ENCODE measurements around the gene CXCL14. TPM values are rescaled to one million over a fixed set of nuclear protein-coding genes. Genes with fewer than 3 reads are reported as not detected.

CXCL14 gene, protein sequence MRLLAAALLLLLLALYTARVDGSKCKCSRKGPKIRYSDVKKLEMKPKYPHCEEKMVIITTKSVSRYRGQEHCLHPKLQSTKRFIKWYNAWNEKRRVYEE
- total RNA-seq, result 1.3 TPM
- long read RNA-seq, partial matches to known transcripts, result 0 of 3 reads
- long read RNA-seq, other reads (novel, unspliced or antisense), result 1 of 3 reads

DNA sequence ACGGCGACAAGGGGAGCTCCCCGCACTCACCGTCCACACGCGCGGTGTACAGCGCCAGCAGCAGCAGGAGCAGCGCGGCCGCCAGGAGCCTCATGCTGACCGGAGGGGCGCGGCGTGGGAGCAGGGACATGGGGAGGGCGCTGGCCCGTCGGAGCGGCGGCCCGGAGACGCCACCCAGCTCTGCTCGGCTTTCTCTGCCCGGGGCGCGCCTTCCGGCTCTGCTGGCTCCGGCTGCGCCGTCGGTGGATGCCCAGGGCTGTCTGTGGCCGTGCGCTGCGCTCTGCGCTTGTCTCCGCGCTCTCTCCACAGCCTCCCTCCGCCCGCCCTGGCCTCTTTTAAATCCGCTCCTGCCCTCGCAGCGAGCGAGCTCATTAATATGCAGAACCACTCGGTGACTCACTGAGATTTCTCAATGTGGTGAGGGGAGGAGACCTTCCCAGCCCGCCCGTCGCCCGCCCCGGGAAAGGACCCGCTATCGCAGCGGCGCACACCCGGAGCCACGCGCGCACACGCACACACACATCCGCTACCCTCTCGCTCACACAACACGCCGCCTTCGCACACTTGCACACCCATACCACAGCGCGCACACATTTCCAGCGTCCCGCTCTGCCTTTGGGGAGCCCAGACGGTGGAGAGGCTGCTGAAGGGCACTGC lies at the start of gene CXCL14:
CXCL14 (minus strand) TSS at position 307 of the 657 bp plus-strand sequence; CDS start at position 94, 213 bp downstream.
- intact Hi-C loops (cut with DNase I), result no loop called here
- peak; percentile 69 for ATAC-seq (ENCODE audit: poor library complexity)
- peak; percentile 61 for DNase-seq

DNA sequence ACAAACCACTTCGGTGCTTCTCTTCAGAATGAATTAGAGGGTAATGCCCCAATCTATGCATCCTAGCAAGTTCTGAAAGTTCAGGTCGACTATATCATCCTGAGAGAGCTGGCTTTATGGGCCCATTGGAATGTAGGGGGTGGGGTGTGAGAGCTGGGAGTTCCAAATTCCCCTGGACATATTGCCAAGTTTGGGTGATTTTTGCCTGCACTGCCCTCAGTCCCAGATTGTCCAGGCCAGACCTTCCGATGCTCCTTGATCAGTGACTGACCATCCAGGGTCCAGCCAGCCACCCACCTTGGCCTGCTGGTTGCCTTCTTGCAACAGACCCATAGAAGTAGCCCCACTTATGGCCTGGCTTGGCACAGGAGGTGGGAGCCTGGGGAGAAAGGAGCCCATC lies 47.8 kb upstream of the CXCL14 start:
- intact Hi-C loops (cut with DNase I), result no loop called here
- no peak for DNase-seq

DNA sequence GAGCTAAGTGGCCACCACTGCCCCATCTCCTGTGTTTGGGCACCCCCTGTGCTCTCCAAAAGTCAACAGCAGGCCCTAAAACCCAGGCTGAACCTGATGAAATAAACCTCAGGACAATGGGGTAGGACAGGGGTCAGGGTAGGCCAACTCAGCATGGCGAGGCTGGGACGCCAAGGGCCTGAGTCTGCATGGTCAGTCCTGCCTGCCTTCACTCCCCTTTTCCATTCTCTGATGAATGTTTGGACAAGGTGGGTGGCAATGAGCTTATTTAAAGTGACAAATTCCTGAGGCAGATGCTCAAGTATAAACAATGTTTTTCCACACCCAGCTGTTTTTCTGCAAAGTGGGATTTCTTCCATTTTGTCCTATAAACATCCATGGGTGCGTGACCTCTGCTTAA lies 47.2 kb upstream of the CXCL14 start:
- intact Hi-C loops (cut with DNase I), result no loop called here
- DNase-seq (no peak), ATAC-seq (ENCODE audit: poor library complexity) (no peak)

More for the DNA sequence above, 47.8 kb upstream of the CXCL14 start:
- no peak for ATAC-seq (ENCODE audit: poor library complexity)

DNA sequence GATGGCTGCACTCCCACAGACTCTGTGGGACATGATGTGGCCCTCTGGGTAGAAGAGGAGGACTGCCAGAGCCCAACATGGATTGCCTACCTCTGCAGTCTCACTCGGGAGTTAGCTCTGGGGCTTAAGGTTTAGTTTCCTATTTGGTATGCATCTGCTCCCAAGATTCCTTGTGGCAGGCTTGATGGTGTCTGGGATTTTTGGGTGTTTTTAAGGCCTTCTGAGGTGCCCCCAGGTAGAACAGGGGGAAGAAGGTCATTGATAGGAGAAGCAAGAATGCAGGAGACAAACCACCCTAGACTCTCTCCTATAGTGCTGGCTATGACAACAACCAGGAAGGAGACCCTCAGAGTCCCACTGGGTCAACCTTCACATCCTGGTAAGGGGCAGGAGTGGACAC lies 46.7 kb upstream of the CXCL14 start:
- intact Hi-C loops (cut with DNase I), result no loop called here
- DNase-seq (no peak), ATAC-seq (ENCODE audit: poor library complexity) (no peak)

DNA sequence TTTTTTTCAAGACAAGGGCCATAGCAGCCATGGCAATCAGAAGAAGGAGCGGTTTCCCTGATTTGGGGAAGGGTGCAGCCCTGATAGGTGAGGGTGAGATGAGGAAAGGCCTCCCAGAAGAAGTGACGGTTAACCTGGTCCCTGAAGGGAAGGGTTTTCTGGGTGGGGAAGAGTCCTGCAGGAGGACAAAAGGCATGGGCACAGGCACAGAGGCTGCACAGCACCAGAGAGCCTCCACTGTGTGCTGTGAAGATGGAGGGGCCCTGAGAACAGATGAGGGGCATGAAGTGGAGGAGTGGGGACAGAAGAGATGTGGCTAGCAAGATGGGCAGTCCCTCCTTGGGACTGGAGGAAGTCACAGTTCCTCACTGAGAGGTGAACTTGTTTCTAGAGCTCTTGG lies 46.3 kb upstream of the CXCL14 start:
- intact Hi-C loops (cut with DNase I), result no loop called here
- DNase-seq, result no peak

DNA sequence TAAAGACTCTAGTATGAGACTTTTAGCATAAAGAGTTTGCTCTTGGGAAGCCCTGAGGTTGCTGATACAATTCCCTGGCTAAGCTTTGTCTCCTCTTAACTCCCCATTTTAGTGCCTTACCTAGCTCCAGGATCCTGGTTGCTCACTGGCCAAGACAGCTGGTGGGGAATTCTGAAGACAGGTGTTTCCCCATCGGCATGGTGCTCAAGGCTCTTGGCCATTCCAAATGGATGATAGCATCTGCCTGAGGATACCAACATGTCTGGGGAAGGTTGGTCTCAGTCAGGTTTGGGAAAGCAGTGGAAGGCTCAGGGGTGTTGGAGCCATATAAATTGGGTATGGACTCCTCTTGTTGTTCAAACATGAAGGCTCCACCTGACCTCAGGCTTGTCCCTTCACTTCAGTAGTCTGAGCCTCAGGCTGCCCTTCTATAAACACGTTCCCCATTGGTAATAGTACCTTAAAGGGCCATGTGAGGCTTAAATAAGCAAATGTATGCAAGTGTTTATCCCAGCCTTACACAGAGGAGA lies 44.5 kb upstream of the CXCL14 start:
- intact Hi-C loops (cut with DNase I), result no loop called here
- DNase-seq (no peak), ATAC-seq (ENCODE audit: poor library complexity) (no peak)

More for the DNA sequence above, 46.3 kb upstream of the CXCL14 start:
- ATAC-seq (ENCODE audit: poor library complexity), result no peak

DNA sequence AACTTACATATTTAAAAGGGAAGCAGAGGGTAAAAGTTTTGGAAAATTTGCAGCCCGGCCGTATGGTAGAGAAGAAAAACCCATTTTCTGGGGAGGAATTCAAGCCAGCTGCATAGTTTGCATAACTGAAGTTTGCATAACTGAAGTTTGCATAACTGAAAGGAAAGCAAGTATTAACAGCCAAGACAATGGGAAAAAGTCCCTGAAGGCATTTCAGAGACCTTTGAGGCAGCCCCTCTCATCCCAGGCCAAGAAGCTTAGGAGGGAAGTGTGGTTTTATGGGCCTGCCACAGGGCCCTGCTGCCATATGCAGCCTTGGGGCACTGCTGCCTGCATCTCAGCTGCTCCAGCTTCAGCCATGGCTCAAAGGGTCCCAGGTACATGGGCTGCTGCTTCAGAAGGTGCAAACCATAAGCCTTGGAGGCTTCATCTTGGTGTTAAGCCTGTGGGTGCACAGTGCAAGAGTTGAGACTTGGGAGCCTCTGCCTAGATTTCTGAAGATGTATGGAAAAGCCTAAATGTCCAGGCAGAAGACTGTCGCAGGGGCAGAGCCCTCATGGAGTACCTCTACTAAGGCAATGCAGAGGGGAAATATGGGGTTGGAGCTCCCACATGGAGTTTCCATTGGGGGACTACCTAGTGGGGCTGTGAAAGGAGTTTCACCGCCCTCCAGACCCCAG lies 36.9 kb upstream of the CXCL14 start:
- intact Hi-C loops (cut with DNase I), result no loop called here
- DNase-seq (no peak), ATAC-seq (ENCODE audit: poor library complexity) (no peak)

DNA sequence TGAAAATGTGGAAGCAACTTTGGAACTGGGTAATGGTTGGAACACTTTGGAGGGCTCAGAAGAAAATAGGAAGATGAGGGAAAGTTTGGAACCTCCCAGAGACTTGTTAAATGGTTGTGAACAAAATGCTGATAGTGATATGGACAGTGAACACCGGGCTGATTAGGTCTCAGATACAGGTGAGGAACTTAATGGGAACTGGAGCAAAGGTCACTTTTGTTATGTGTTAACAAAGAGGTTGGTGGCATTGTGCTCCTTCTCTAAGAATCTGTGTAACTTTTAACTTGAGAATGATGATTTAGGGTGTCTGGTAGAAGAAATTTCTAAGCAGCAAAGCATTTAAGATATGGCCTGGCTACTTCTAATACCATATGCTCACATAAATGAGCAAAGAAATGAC lies 36.4 kb upstream of the CXCL14 start:
- ATAC-seq (ENCODE audit: poor library complexity) (no peak), DNase-seq (no peak)
- intact Hi-C loops (cut with DNase I), result no loop called here

DNA sequence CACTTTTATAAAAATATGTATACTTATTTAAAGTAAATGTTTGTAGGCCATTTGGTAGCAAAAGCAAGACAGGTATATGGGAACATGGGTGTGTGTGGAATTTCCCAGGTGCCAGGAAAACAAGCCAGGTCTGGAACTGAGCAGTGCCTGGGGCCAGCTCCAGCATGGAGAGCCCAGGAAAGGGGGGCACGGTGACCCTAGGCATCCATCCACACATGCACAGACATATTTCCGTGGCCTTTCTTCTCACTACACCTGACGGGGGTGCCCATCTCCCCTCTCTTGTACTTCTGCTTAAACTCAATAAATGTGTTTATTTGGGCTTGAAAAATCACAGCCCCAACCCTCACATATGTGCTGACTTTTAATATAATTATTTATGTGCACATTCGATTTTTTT lies 31.2 kb upstream of the CXCL14 start:
- intact Hi-C loops (cut with DNase I), result no loop called here
- DNase-seq (no peak), ATAC-seq (ENCODE audit: poor library complexity) (no peak)

DNA sequence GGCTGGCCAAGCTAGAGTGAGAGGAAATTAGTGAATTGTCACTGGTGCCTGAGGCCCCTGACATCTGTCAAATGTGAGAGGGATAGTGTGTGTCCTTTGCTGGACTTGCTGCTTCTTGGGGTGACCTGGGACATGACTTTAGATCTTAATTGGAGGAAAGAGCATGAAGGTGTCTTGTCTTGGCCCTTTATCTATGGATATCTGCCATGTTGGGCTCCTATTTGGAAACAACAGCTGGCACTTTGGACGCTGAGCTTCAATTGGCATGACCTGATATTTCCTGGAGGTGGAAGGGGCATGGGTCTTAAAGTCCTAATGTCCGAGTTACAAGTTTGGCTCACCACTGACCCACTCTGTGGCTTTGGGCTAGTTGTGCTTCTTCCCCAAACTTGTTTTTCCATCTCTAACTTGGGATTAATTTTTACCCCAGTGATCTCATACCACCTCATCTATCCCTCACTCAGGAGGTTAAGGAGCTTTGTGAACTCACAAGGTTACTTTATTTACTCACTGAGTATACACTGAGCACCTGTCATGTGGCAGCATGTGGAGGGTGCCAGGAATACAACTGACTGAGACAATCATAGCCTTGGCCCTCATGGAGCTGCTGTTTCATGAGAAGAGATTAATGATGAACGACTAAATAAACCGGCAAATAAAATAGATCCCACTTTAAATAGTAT lies 30.1 kb upstream of the CXCL14 start:
- ATAC-seq (ENCODE audit: poor library complexity) (no peak), DNase-seq (no peak)
- intact Hi-C loops (cut with DNase I), result no loop called here

DNA sequence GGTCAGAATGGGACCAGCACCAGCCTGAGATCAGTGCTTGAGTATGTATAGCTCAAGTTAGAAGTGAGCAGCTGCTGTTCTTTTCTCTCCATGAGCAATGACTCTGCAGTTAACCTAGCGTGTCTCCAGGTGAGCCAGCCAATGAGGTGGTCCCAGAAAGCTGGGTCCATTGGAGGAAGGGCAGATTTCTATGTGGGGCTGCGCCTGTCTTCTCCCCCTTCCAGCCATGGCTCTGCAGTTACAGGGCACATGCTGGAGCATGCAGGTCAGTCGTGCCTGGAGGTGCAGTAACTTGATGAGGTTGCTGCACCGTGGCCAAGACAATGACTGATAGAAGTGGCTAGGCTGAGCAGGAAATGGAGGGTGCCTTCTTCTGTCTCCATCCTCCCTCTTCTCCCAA lies 29.6 kb upstream of the CXCL14 start:
- intact Hi-C loops (cut with DNase I), result no loop called here
- no peak for DNase-seq
- ATAC-seq (ENCODE audit: poor library complexity), result no peak

DNA sequence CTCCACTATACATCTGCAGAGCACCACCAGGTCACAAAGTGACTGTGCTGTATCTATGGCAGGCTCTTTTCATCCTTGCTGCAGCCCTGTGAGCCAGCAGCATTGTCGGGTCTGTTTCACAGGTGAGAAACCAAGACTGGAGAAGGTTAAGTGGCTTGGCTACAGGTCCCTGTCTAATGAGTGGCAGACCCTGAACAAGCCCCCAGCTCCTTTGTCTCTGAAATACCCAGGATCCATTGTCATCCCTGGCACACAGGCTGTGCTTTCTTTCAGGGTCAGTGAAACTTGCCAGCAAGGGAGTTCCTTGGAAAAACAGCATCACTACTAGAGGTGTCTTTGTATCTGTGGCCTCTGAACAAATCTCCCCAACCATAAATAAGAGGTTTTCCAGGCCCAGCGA lies 27.6 kb upstream of the CXCL14 start:
- DNase-seq (no peak), ATAC-seq (ENCODE audit: poor library complexity) (no peak)
- intact Hi-C loops (cut with DNase I), result no loop called here

DNA sequence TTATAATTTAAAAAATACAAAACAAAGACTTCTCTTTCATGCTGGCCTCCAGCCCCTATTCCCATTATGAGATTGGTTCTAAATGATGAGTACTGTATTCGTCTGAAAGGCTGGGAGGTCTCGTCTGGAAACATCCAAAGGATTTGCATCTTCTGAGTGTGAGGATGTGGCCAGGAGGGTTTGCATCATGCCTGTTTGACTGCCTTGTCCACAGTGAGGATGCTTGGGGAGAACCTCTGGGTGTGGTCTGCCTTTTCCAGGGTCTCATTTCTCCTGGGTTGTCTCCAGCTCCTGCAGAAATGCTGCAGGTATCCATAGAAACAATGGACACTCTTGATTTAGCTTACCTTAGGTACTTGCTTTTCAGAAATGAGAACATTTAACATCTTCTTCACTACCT lies 26.4 kb upstream of the CXCL14 start:
- DNase-seq (no peak), ATAC-seq (ENCODE audit: poor library complexity) (no peak)
- intact Hi-C loops (cut with DNase I), result no loop called here

DNA sequence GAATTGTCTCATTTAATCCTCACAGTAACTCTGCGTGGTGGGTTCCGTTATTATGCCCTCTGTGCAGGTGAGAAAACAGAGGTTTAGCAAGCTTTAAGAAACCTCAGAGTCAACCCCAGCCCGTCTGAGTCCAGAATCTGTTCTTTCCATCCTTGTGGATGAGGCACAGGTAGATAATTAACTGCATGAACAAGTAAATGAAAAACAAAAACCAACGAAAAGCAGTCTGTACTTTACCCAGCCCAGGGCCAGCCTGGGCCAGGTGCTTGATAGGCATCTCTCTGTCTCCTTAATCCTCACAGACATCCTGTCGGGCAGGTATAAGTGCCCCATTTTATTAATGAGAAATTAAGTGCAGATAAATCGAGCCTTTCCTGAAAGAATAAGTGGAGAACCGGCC lies 25.3 kb upstream of the CXCL14 start:
- ATAC-seq (ENCODE audit: poor library complexity) (no peak), DNase-seq (no peak)
- intact Hi-C loops (cut with DNase I), result no loop called here

DNA sequence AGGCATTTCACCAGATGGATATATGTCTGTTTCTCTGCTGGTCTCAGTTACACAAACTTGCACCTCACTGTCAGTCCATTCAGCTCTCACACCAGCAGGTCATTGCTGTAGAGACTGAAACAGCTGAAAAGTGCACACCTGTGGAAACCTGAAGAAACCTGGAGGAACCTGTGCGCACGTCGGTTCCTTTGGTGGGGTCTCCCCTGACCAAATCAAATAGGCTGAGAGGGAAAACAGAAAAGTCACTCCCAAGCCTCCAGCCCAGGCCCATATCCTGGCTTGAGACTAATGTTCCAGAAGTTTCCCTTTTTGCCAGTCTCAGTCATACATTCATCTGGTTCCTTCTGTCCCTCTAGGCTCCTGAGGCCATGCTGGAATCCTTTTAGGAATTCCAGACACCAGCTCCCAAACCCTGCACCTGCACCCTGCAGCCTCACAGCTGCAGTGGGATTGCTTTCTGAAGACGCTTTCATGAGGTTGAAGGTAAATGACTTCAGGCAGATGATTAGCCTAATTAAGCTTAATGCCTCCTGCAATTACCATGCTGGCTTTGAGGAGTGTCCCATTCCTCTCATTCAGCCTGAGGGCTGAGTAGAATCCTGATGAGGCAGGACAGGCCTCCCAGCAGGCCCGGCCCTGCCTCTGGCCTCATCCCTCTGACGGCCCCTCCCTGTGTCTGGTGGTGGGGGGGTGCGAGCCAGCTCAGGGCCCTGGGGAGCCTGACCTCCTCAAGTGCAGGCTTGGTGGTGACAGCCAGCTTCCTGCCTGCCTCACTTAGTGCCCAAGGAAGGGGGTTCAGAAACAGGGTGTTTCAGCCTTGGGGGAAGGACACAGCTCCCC lies 24.3 kb upstream of the CXCL14 start:
- ATAC-seq (ENCODE audit: poor library complexity), result no peak
- peak; percentile 47 for DNase-seq
- intact Hi-C loops (cut with DNase I), result no loop called here

DNA sequence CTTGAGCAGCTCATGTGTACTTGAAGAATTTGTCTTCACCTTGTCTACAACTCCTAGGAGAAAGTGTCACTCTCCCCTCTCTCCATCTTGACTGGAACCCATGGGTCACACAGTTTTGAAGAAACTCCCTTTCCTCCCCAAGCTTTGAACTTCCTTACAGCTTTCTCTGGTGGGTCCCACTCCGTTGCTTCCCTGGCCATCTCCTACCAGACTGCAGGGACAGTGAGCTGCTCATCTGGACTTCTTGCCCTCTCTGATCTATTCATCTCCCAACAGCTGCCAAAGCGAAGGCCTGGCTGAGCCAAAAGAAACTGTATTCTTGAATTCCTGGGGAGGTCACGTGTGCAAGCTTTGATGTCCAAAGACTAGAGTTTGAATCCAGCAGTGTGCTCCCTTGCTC lies 22.7 kb upstream of the CXCL14 start:
- ATAC-seq (ENCODE audit: poor library complexity) (no peak), DNase-seq (no peak)
- intact Hi-C loops (cut with DNase I), result no loop called here

DNA sequence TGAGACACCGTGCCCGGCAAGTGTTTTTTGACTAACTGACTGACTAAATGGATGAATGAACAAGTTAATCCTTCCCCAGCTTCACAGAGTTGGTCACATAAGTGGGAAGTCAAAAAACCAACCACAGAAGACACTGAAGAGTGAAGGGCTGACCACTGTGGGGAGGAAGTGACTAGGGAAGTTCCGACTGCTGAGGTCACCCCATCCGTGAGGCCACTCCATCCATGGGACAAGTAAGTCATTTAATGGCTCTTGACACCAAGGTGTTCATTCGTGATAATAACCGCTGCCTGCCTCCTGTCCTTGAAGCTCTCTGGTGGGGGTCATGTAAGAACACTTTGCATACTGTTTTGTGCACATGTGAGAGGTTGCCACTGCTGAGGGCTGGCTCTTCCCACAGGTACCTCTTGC lies 22.2 kb upstream of the CXCL14 start:
- DNase-seq (no peak), ATAC-seq (ENCODE audit: poor library complexity) (no peak)
- intact Hi-C loops (cut with DNase I), result no loop called here

DNA sequence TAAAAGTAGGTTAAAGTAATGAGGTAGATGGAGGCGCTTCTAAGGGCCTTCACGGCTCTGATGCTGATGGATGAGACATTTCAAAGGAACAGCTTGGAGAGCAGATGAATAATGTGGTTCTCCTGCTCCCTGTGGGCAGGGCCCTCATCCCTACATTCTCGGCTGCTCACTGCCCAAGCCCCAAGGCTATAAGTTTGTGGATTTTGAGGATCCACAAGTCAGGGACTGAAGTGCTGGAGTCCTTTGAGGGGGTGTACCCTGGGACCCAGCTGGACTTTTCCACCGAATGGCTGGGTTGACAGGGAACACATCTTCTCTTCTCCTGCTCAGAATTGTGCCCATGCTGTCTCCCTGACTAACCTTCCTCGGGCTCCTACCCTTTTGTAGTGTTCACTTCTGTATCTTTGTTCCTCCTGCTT lies 21.4 kb upstream of the CXCL14 start:
- DNase-seq (no peak), ATAC-seq (ENCODE audit: poor library complexity) (no peak)
- intact Hi-C loops (cut with DNase I), result no loop called here

Data from Right ventricle myocardium superior (tissue), 1 donor.